Sigmoid colon (tissue), 7 donors: ENCODE data around the gene PGP. TPM values are rescaled to one million over a fixed set of nuclear protein-coding genes. Genes with fewer than 3 reads are reported as not detected.

Source experiments
- DNase-seq: peaks from one replicate; pipeline ENCODE4 v3.0.0-alpha.2; 2019
- H3K27ac ChIP-seq, 4 donors: fragments of 200-600 bp; sonication (generic); one replicate each; pipeline ENCODE4 v1.5.1; 2016 to 2019; ENCODE audit warnings: mild to moderate bottlenecking in 1 of 4
- H3K27me3 ChIP-seq, 3 donors: fragments of 200-600 bp; sonication (generic); one replicate each; pipeline ENCODE4 v1.5.1; 2019; ENCODE audit warnings: mild to moderate bottlenecking in 1 of 3
- H3K36me3 ChIP-seq, 4 donors: fragments of 200-600 bp; sonication (generic); one replicate each; pipeline ENCODE4 v1.5.1; 2016 to 2019
- H3K4me1 ChIP-seq, 4 donors: fragments of 200-600 bp; sonication (generic); one replicate each; pipeline ENCODE4 v1.5.1; 2017 to 2019
- H3K4me3 ChIP-seq, 4 donors: fragments of 200-600 bp; sonication (generic); one replicate each; pipeline ENCODE4 v1.5.1; 2017 to 2019; ENCODE audit warnings: mild to moderate bottlenecking in 2 of 4, moderate library complexity in 1 of 4
- H3K9me3 ChIP-seq, 4 donors: fragments of 200-600 bp in 3 of 4; sonication (generic) in 3 of 4; one replicate each; pipeline versions ENCODE4 v1.5.1 to v1.6.1; 2013 to 2019
- CTCF ChIP-seq, 4 experiments: fragments of 450-650 bp in 3 of 4; fragments of 200-600 bp in 1 of 4; IDR thresholded peaks; one replicate each; pipeline ENCODE4 v1.5.1; 2016 to 2019; ENCODE audit warnings: antibody characterized with exemption in 4 of 4, mild to moderate bottlenecking in 3 of 4, moderate library complexity in 2 of 4
- EP300 ChIP-seq, 4 donors: sonication (generic); formaldehyde crosslinking; IDR thresholded peaks; one replicate each; pipeline ENCODE4 v1.6.1; 2017; ENCODE audit warnings: antibody characterized with exemption in 4 of 4
- POLR2A ChIP-seq, 2 donors: fragments of 450-650 bp; IDR thresholded peaks; one replicate each; pipeline ENCODE4 v1.6.1; 2016; ENCODE audit warnings: antibody characterized with exemption in 2 of 2, mild to moderate bottlenecking in 2 of 2, moderate library complexity in 2 of 2
- POLR2AphosphoS5 ChIP-seq, 4 donors: sonication (generic); formaldehyde crosslinking; IDR thresholded peaks; one replicate each; pipeline ENCODE4 v1.6.1; 2017; ENCODE audit warnings: antibody characterized with exemption in 4 of 4
- WGBS, 2 donors: extraction: QIAGEN DNeasy Blood & Tissue Kit; methylation state at CpG; one replicate each; pipeline ENCODE4 v1.1.7; 2013; 5-methylcytosine and 5-hydroxymethylcytosine counted together
- intact Hi-C: fragments of 100-400 bp; cut with DNase I; formaldehyde crosslinking; loops from one replicate; pipeline ENCODE4 v1.15.1; 2023
- polyA plus RNA-seq, 3 donors: library from polyadenylated mRNA; stranded (reverse); fragments of 200-250 nt; gene quantifications; one replicate each; pipeline ENCODE4 v1.2.3, GENCODE V29; 2013
- total RNA-seq, 4 donors: library from RNA; depleted of rRNA; stranded (reverse); fragments of >200 nt; gene quantifications; one replicate each; pipeline ENCODE4 v1.1.0, GENCODE V29; 2016
- donor health status: healthy with polysubstance abuse.
- donor health status: Bipolar disorder and iron deficiency.
- donor health status: healthy.

PGP gene
- total and polyA plus RNA-seq, 7 donors: 6.0 to 20.2 (median 10.3) TPM

GRCh38 chr16:2189252-2189893, 25.3 kb downstream of the PGP start:
- H3K9me3 ChIP-seq: no peaks in the 10 kb centered on the region
- no peak overlapping the region for H3K4me3 ChIP-seq
- no peak for TF ChIP-seq POLR2A (IDR thresholded peaks at IDR 0.05)
- TF ChIP-seq CTCF (IDR thresholded peaks at IDR 0.05): no peak
- no peak for TF ChIP-seq POLR2AphosphoS5 (IDR thresholded peaks at IDR 0.05)
- no peak for TF ChIP-seq EP300 (IDR thresholded peaks at IDR 0.05)
- intact Hi-C loops: no loop called here
- H3K27me3 ChIP-seq: peaks cover 0 to 13% (median 5%) of the 10 kb centered on the region in 3 donors
- WGBS, 2 donors: 80 to 90% methylated on average over 25 of the region's 25 CpGs
- DNase-seq: no peak
- no peak overlapping the region for H3K27ac ChIP-seq
- H3K4me1 ChIP-seq: no peaks in the 10 kb centered on the region
- H3K36me3 ChIP-seq: no peaks in the 10 kb centered on the region

- DNase-seq: no peak
- intact Hi-C loops: no loop called here
- no peak overlapping the region for H3K4me3 ChIP-seq
- WGBS, 2 donors: 91 to 95% methylated on average over 8 of the region's 8 CpGs
- H3K27ac ChIP-seq: no peak overlapping the region
- no peaks in the 10 kb centered on the region for H3K4me1 ChIP-seq
- no peaks in the 10 kb centered on the region for H3K9me3 ChIP-seq
- H3K27me3 ChIP-seq: peaks cover 0 to 3% (median 0%) of the 10 kb centered on the region in 3 donors
- no peaks in the 10 kb centered on the region for H3K36me3 ChIP-seq
- TF ChIP-seq EP300 (IDR thresholded peaks at IDR 0.05): no peak
Observed at GRCh38 chr16:2188395-2188794, 26.2 kb downstream of the PGP start.

GRCh38 chr16:2187212-2187611, 27.4 kb downstream of the PGP start:
- Histone ChIP-seq H3K36me3 (no peaks in the 10 kb centered on the region), H3K27ac (no peak overlapping the region), H3K9me3 (no peaks in the 10 kb centered on the region), H3K4me3 (no peak overlapping the region), H3K27me3 (no peaks in the 10 kb centered on the region), H3K4me1 (no peaks in the 10 kb centered on the region)
- no peak for DNase-seq
- WGBS, 2 donors: 44 to 76% methylated on average over 17 of the region's 17 CpGs
- intact Hi-C loops: no loop called here
- TF ChIP-seq EP300 (IDR thresholded peaks at IDR 0.05): no peak
- no peak for TF ChIP-seq POLR2AphosphoS5 (IDR thresholded peaks at IDR 0.05)
- TF ChIP-seq CTCF (IDR thresholded peaks at IDR 0.05): no peak
- no peak for TF ChIP-seq POLR2A (IDR thresholded peaks at IDR 0.05)

GRCh38 chr16:2186505-2186904, 28.1 kb downstream of the PGP start:
- Histone ChIP-seq H3K4me3 (no peak overlapping the region), H3K4me1 (no peaks in the 10 kb centered on the region), H3K27ac (no peak overlapping the region), H3K36me3 (no peaks in the 10 kb centered on the region), H3K27me3 (no peaks in the 10 kb centered on the region), H3K9me3 (no peaks in the 10 kb centered on the region)
- WGBS, 2 donors: 83 to 89% methylated on average over 20 of the region's 20 CpGs
- DNase-seq: no peak
- no peak for TF ChIP-seq POLR2A (IDR thresholded peaks at IDR 0.05)
- TF ChIP-seq EP300 (IDR thresholded peaks at IDR 0.05): no peak
- TF ChIP-seq POLR2AphosphoS5 (IDR thresholded peaks at IDR 0.05): no peak
- TF ChIP-seq CTCF (IDR thresholded peaks at IDR 0.05): no peak
- intact Hi-C loops: no loop called here

- Histone ChIP-seq H3K27me3 (no peaks in the 10 kb centered on the region), H3K4me3 (no peak overlapping the region), H3K4me1 (no peaks in the 10 kb centered on the region), H3K9me3 (no peaks in the 10 kb centered on the region), H3K36me3 (no peaks in the 10 kb centered on the region), H3K27ac (no peak overlapping the region)
- WGBS, 2 donors: 77 to 89% methylated on average over 13 of the region's 13 CpGs
- TF ChIP-seq POLR2A (IDR thresholded peaks at IDR 0.05): no peak
- no peak for TF ChIP-seq POLR2AphosphoS5 (IDR thresholded peaks at IDR 0.05)
- no peak for TF ChIP-seq EP300 (IDR thresholded peaks at IDR 0.05)
- TF ChIP-seq CTCF (IDR thresholded peaks at IDR 0.05): no peak
- intact Hi-C loops: no loop called here
- DNase-seq: no peak
Observed at GRCh38 chr16:2186064-2186463, 28.6 kb downstream of the PGP start.
